Liver (tissue), 3 donors: ENCODE measurements around the gene FBXW11.

Experiments
- CTCF ChIP-seq: fragments of 150-350 bp; IDR thresholded peaks from 2 replicates; pipeline ENCODE4 v1.5.1; 2017; ENCODE audit warnings: improper control_type of control experiment, low read depth, low read length; ENCODE audit not compliant: missing input control
- FOXA1 ChIP-seq: IDR thresholded peaks from 2 replicates; pipeline ENCODE4 v1.6.1; 2016; ENCODE audit warnings: antibody characterized with exemption
- GABPA ChIP-seq, 2 donors: IDR thresholded peaks in 1 of 2; conservative IDR thresholded peaks in 1 of 2; 2 replicates each; pipeline ENCODE4 v1.6.1; 2016; ENCODE audit warnings: antibody characterized with exemption in 2 of 2, mild to moderate bottlenecking in 1 of 2, moderate library complexity in 1 of 2
- JUND ChIP-seq, 2 donors: IDR thresholded peaks; 2 replicates each; pipeline ENCODE4 v1.6.1; 2016; ENCODE audit warnings: antibody characterized with exemption in 2 of 2
- MAX ChIP-seq: IDR thresholded peaks from 2 replicates; pipeline ENCODE4 v1.6.1; 2016; ENCODE audit warnings: antibody characterized with exemption
- RAD21 ChIP-seq, 2 donors: IDR thresholded peaks; 2 replicates each; pipeline ENCODE4 v1.6.1; 2016; ENCODE audit warnings: antibody characterized with exemption in 2 of 2, mild to moderate bottlenecking in 2 of 2
- REST ChIP-seq: IDR thresholded peaks from 2 replicates; pipeline ENCODE4 v1.6.1; 2016; ENCODE audit warnings: antibody characterized with exemption, mild to moderate bottlenecking
- RXRA ChIP-seq, 2 donors: IDR thresholded peaks; 2 replicates each; pipeline ENCODE4 v1.6.1; 2017 to 2018; ENCODE audit warnings: antibody characterized with exemption in 2 of 2, mild to moderate bottlenecking in 1 of 2
- donor health status: healthy.
- donor health status: healthy.

GRCh38 chr5:171826132-171826531, 180.3 kb downstream of the FBXW11 start:
- TF ChIP-seq CTCF: no peak
- no peak for TF ChIP-seq GABPA (IDR thresholded peaks at IDR 0.05 in 1 of 2, conservative IDR thresholded peaks at IDR 0.05 in 1 of 2)
- no peak for TF ChIP-seq RAD21 (IDR thresholded peaks at IDR 0.05)
- TF ChIP-seq MAX: no peak
- no peak for TF ChIP-seq REST
- no peak for TF ChIP-seq FOXA1
- TF ChIP-seq JUND (IDR thresholded peaks at IDR 0.05): no peak
- no peak for TF ChIP-seq RXRA (IDR thresholded peaks at IDR 0.05)
